CD14-positive monocyte (primary cell): ENCODE measurements around the gene PTPRN2. TPM values are rescaled to one million over a fixed set of nuclear protein-coding genes. Genes with fewer than 3 reads are reported as not detected.

Source experiments
- DNase-seq, 3 donors: peaks; one replicate each; pipeline ENCODE4 v3.0.0-alpha.2; 2011 to 2022
- H2AFZ ChIP-seq: 2 replicates; pipeline ENCODE4 v1.6.0; 2012; ENCODE audit warnings: mild to moderate bottlenecking, low read depth, low read length, inconsistent platforms; ENCODE audit not compliant: insufficient read depth, poor library complexity, severe bottlenecking
- H3K27ac ChIP-seq, 2 donors: 1 replicate in 1 of 2; 2 replicates in 1 of 2; pipeline ENCODE4 v1.5.1; 2012 to 2013; ENCODE audit warnings: low read length in 2 of 2, control low read depth in 1 of 2, inconsistent platforms in 1 of 2, low read depth in 1 of 2, mild to moderate bottlenecking in 1 of 2
- H3K27me3 ChIP-seq, 2 donors: one replicate each; pipeline versions ENCODE4 v1.6.0 to v1.6.1; 2011 to 2013; ENCODE audit warnings: low read length in 2 of 2; ENCODE audit not compliant: control insufficient read depth in 2 of 2, insufficient read depth in 2 of 2
- H3K36me3 ChIP-seq, 2 donors: replicated peaks in 1 of 2; 1 replicate in 1 of 2; 2 replicates in 1 of 2; pipeline versions ENCODE4 v1.5.1 to v1.6.1; 2012 to 2013; ENCODE audit warnings: low read length in 2 of 2, control low read depth in 1 of 2, inconsistent platforms in 1 of 2, mild to moderate bottlenecking in 1 of 2; ENCODE audit not compliant: insufficient read depth in 2 of 2, control insufficient read depth in 1 of 2
- H3K4me1 ChIP-seq, 2 donors: 1 replicate in 1 of 2; 2 replicates in 1 of 2; pipeline versions ENCODE4 v1.5.1 to v1.6.1; 2012 to 2013; ENCODE audit warnings: low read length in 2 of 2, control low read depth in 1 of 2, inconsistent platforms in 1 of 2, mild to moderate bottlenecking in 1 of 2, moderate library complexity in 1 of 2; ENCODE audit not compliant: insufficient read depth in 2 of 2, control insufficient read depth in 1 of 2
- H3K4me2 ChIP-seq: replicated peaks from 2 replicates; pipeline ENCODE3; 2012; ENCODE audit warnings: low read length, moderate library complexity, mild to moderate bottlenecking; ENCODE audit not compliant: poor library complexity, severe bottlenecking; ENCODE audit errors: extremely low read depth
- H3K4me3 ChIP-seq, 3 experiments: fragments of 200-600 bp in 1 of 3; sonication (generic) in 1 of 3; replicated peaks in 1 of 3; 1 replicate in 2 of 3; 2 replicates in 1 of 3; pipeline ENCODE4 v1.5.1; 2011 to 2013; ENCODE audit warnings: low read length in 3 of 3, mild to moderate bottlenecking in 3 of 3, control low read depth in 2 of 3, low read depth in 2 of 3, inconsistent platforms in 1 of 3, moderate library complexity in 1 of 3
- H3K79me2 ChIP-seq: 2 replicates; pipeline ENCODE4 v1.6.0; 2012; ENCODE audit warnings: mild to moderate bottlenecking, control low read depth, inconsistent platforms, low read length, moderate library complexity; ENCODE audit not compliant: insufficient read depth
- H3K9ac ChIP-seq: 2 replicates; pipeline ENCODE4 v1.6.0; 2017; ENCODE audit warnings: low read length, mild to moderate bottlenecking; ENCODE audit not compliant: insufficient read depth, poor library complexity, severe bottlenecking
- H3K9me3 ChIP-seq, 2 donors: replicated peaks in 1 of 2; 1 replicate in 1 of 2; 2 replicates in 1 of 2; pipeline versions ENCODE4 v1.5.1 to v1.6.1; 2012 to 2013; ENCODE audit warnings: low read length in 2 of 2, control low read depth in 1 of 2; ENCODE audit not compliant: control insufficient read depth in 1 of 2, insufficient read depth in 1 of 2
- H4K20me1 ChIP-seq: 2 replicates; pipeline ENCODE4 v1.6.0; 2012; ENCODE audit warnings: mild to moderate bottlenecking, low read length, control low read depth, moderate library complexity; ENCODE audit not compliant: insufficient read depth
- H3K27ac Mint-ChIP-seq, 7 donors: one replicate each; pipeline ENCODE4 v1.8.0; 2020; ENCODE audit warnings: mild to moderate bottlenecking in 7 of 7, mixed read lengths in 7 of 7, moderate library complexity in 6 of 7, inconsistent platforms in 2 of 7
- H3K27me3 Mint-ChIP-seq, 3 donors: one replicate each; pipeline ENCODE4 v1.8.0; 2021 to 2022; ENCODE audit warnings: low read depth in 3 of 3, mild to moderate bottlenecking in 3 of 3, mixed read lengths in 3 of 3, moderate library complexity in 3 of 3, inconsistent platforms in 1 of 3
- H3K36me3 Mint-ChIP-seq, 2 donors: one replicate each; pipeline ENCODE4 v1.8.0; 2020; ENCODE audit warnings: mixed read lengths in 2 of 2, inconsistent platforms in 1 of 2, mild to moderate bottlenecking in 1 of 2
- H3K4me1 Mint-ChIP-seq: one replicate; pipeline ENCODE4 v1.8.0; 2020; ENCODE audit warnings: mild to moderate bottlenecking, mixed read lengths
- H3K4me3 Mint-ChIP-seq, 2 donors: one replicate each; pipeline ENCODE4 v1.8.0; 2020; ENCODE audit warnings: mild to moderate bottlenecking in 2 of 2, mixed read lengths in 2 of 2, moderate library complexity in 1 of 2
- H3K9me3 Mint-ChIP-seq, 7 donors: one replicate each; pipeline ENCODE4 v1.8.0; 2020 to 2022; ENCODE audit warnings: mixed read lengths in 7 of 7, mild to moderate bottlenecking in 6 of 7, moderate library complexity in 6 of 7, inconsistent platforms in 2 of 7
- WGBS: methylation state at CpG from one replicate; pipeline ENCODE4 v1.1.5; 2013; ENCODE audit warnings: missing lambda C conversion rate; ENCODE audit not compliant: insufficient coverage; 5-methylcytosine and 5-hydroxymethylcytosine counted together
- intact Hi-C, 2 donors: fragments of 100-400 bp; cut with micrococcal nuclease; formaldehyde crosslinking; loops; one replicate each; pipeline versions ENCODE4 v1.15.0 to v1.15.1; 2023
- polyA plus RNA-seq, 3 donors: library from polyadenylated mRNA; depleted of rRNA in 1 of 3; unstranded in 2 of 3; stranded (reverse) in 1 of 3; fragments of 300-500 nt in 2 of 3; fragments of >200 nt in 1 of 3; fragmentation: Illumina TruSeq in 2 of 3; gene quantifications; 1 replicate in 2 of 3; 2 replicates in 1 of 3; pipeline ENCODE4 v1.2.3, GENCODE V29; 2012 to 2021
- TF ChIP-seq, protein P1 (sequence below): fragments of 200-600 bp; IDR thresholded peaks from one replicate; pipeline ENCODE4 v1.8.0; 2022; ENCODE audit warnings: antibody characterized with exemption, mild to moderate bottlenecking

PTPRN2 gene
- polyA plus RNA-seq, 3 donors = 0.25 to 1.4 (median 0.97) TPM

DNA sequence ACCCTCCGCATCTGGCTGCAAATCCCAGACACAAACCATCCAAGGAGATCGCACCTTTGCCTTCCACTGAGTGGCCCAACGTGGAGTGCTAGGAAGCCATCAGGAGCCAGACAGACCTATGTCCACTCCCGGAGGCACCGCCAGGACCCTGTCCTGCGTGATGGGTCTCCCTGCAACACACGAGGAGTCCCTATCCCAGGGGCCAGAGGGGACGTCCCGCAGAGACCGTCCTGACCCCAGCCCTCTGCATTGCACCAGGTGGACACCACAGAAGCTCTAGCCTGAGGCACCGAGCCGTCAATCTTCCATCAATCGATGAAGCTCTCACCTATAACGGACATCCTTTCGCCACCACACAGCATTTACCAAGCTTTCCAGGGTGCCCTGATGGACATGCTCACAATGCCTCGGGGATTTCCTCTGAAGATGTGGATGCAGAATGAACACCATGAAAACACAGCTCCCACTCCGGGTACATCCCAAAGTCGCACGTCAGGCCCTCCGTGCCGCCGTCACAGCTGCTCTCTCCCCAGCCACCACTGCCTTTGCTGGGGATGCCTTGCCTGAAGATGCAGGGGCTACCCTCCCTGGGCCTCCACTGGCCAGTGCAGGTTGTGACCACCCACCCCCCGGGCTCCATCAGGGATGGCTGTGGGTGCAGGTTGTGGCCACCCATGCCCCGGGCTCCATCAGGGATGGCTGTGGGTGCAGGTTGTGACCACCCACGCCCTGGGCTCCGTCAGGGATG is 54.1 kb downstream of the PTPRN2 start:
- no peak overlapping the region for H3K27ac Mint-ChIP-seq
- H3K4me2 ChIP-seq = no peak overlapping the region
- no peaks in the 10 kb centered on the region for H3K79me2 ChIP-seq
- no peak overlapping the region for H3K27ac ChIP-seq
- H3K4me3 ChIP-seq = no peak overlapping the region
- peaks cover 4% of the 10 kb centered on the region in 2 donors for H3K4me1 ChIP-seq
- peaks cover 0 to 4% of the 10 kb centered on the region in 2 donors for H3K9me3 ChIP-seq
- no peak overlapping the region for H2AFZ ChIP-seq
- no peaks in the 10 kb centered on the region for H3K36me3 ChIP-seq
- TF ChIP-seq, protein P1, sequence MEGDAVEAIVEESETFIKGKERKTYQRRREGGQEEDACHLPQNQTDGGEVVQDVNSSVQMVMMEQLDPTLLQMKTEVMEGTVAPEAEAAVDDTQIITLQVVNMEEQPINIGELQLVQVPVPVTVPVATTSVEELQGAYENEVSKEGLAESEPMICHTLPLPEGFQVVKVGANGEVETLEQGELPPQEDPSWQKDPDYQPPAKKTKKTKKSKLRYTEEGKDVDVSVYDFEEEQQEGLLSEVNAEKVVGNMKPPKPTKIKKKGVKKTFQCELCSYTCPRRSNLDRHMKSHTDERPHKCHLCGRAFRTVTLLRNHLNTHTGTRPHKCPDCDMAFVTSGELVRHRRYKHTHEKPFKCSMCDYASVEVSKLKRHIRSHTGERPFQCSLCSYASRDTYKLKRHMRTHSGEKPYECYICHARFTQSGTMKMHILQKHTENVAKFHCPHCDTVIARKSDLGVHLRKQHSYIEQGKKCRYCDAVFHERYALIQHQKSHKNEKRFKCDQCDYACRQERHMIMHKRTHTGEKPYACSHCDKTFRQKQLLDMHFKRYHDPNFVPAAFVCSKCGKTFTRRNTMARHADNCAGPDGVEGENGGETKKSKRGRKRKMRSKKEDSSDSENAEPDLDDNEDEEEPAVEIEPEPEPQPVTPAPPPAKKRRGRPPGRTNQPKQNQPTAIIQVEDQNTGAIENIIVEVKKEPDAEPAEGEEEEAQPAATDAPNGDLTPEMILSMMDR = no peak
- H4K20me1 ChIP-seq = no peaks in the 10 kb centered on the region
- H3K27me3 Mint-ChIP-seq = peaks cover 0 to 5% (median 4%) of the 10 kb centered on the region in 3 donors
- 90% methylated on average over 22 of the region's 26 CpGs for WGBS
- H3K4me1 Mint-ChIP-seq = peaks cover 6% of the 10 kb centered on the region
- H3K27me3 ChIP-seq = no peaks in the 10 kb centered on the region
- H3K9ac ChIP-seq = no peak overlapping the region
- H3K36me3 Mint-ChIP-seq = no peaks in the 10 kb centered on the region
- intact Hi-C loops = no loop called here
- peaks cover 0 to 6% (median 3%) of the 10 kb centered on the region in 7 donors for H3K9me3 Mint-ChIP-seq
- DNase-seq = no peak
- no peak overlapping the region for H3K4me3 Mint-ChIP-seq

DNA sequence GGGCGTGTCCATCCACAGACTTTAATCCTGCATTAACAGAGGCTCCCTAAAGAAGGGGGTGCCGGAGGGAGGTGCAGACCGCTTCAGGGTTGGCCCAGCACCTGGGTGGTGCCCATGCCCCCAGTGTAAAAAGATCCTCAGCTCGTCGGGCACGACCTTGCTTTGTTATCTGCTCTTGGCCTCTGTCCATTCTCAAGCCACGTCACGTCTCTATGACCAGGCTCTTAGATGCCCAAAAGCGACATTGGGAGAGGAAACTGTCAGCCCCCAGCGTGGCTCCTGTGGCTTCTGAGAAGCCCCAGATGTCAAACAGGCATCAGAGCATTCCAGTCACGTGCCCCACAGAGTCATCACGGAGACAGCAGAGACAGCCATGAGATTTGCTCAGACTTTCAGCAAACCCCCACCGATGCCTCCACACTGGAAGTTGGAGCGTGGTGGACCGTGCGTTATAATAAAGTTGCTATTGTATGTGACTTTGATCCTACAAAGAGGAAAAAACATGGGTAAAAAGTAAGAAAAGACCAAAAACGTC is 55.5 kb downstream of the PTPRN2 start:
- Mint-ChIP-seq H3K36me3 (no peaks in the 10 kb centered on the region), H3K4me1 (peaks cover 2% of the 10 kb centered on the region), H3K27ac (no peak overlapping the region), H3K9me3 (peaks cover 0 to 6% (median 3%) of the 10 kb centered on the region in 7 donors), H3K27me3 (peaks cover 0 to 9% (median 4%) of the 10 kb centered on the region in 3 donors), H3K4me3 (no peak overlapping the region)
- H3K4me1 ChIP-seq = no peaks in the 10 kb centered on the region
- TF ChIP-seq, protein P1 = no peak
- no peak overlapping the region for H3K4me3 ChIP-seq
- H2AFZ ChIP-seq = no peak overlapping the region
- intact Hi-C loops = no loop called here
- H3K27me3 ChIP-seq = no peaks in the 10 kb centered on the region
- H3K27ac ChIP-seq = no peak overlapping the region
- H3K9ac ChIP-seq = no peak overlapping the region
- no peaks in the 10 kb centered on the region for H3K79me2 ChIP-seq
- H3K36me3 ChIP-seq = no peaks in the 10 kb centered on the region
- DNase-seq = no peak
- H3K9me3 ChIP-seq = peaks cover 0 to 4% of the 10 kb centered on the region in 2 donors
- no peak overlapping the region for H3K4me2 ChIP-seq
- WGBS = 80% methylated on average over 11 of the region's 17 CpGs
- no peaks in the 10 kb centered on the region for H4K20me1 ChIP-seq
